HG03097 (cell line): ENCODE data around the gene WIPI1.

Experiments
- ATAC-seq: cut with Tn5 transposase; IDR thresholded peaks from one replicate; pipeline ENCODE4 v1.9.1; 2021; ENCODE audit not compliant: unreplicated experiment, low FRiP score

Gene WIPI1

GRCh38 chr17:68461122-68461539, 3.8 kb upstream of the WIPI1 start:
- no peak for ATAC-seq

DNA sequence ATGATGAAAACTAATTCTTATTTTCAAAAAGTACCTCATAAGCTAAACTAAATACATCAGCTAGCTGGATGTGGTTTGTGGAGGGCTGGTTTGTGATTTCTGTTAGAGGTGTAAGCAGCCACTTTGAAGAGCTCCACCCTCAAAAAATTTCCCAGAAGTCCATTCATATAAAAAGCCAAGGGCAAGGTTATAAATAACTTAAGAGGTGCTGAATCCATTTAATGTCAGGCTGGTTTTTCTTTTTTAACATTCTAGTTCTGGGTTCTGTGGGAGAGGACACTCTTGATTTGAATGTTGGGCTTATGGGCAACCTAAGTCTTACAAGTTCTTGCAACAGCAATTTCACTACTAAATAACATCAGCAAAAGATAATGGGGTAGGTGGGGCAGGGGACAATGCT, 3.4 kb upstream of the WIPI1 start:
- ATAC-seq, result no peak

- no peak for ATAC-seq
These were observed 2.9 kb upstream of the WIPI1 start for GRCh38 chr17:68460146-68460545.

GRCh38 chr17:68459037-68459639, 1.8 kb upstream of the WIPI1 start:
- ATAC-seq, result no peak

DNA sequence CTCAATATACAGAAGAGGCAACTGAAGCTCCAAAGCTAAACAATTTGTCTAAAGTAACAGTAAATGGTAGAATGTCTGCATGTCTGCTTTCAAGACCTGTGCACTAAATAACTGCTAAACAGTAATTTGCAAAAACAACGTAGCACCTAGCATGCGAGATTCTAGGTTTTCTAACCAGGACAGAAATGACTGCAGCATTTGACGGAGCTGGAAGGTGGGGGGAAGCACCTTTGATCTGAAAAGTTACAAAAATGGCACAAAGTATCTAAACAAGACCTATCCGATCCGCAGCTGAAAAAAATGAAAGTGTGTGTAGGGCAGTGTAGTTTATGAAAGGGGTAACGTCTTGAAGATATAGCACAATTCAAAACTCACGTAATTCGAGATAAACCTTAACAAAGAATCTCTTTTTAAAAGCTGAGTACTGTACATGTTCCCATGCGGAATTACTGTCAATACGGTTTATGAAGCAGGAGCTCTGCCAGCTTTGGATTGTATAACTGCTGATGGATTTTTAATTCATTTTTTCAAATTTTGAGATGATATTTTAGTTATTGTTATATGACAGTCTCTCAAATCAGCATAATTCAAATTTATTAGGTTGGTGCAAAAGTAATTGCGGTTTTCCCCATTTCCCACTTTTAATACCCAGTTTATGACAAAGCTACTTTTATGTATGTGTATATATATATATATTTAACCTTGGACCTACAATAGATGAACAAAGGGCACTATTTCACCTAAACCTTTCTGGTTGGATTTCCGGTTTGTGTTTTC, 1.2 kb upstream of the WIPI1 start:
- ATAC-seq, result no peak

- ATAC-seq, result peak; percentile 75
These were observed 403 bp upstream of the WIPI1 start for GRCh38 chr17:68457539-68458259.

DNA sequence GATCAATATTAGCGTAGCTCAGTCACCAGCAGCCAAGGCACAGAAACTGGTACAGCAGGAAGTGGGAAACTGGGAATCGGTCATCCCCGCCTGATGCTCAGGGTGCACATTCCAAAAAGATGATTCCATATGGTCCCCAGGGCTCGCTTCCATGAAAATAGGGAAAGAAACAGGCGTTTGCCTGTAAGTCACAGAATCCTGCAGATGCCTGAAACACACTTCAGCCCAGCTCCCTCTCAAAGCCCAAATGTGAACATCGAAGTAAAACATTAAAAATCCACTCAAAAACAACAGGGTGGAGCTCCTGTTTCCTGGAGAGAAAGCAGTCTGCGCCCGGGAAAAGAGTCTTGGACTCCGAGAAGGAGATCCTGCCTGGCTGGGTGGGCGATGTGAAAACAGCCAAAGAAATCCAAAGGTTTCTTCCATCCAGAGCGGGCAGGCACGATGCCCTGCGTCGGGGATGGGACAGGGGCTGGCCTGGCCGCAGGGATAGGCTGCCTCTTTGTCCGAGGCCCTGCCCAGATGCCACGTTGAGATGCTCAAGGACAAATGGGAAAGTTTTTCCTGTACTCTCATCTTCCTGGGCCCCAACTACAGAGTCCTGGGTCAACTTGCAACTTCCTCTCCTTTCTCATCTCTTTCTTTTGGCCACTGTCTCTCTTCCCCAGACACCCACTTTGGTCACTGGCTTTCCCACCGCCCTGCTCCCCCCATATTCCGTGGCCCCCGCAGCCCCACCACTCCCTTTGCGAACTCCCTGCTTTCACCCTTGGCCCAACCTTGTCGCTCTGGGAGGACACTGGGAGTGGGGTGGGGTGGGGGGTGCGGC, 743 bp downstream of the WIPI1 start:
- ATAC-seq, result no peak

GRCh38 chr17:68455901-68456338, 1.4 kb downstream of the WIPI1 start:
- ATAC-seq, result no peak

- ATAC-seq, result no peak
These were observed 3.2 kb downstream of the WIPI1 start for GRCh38 chr17:68453991-68454665.

GRCh38 chr17:68452724-68453290, 4.5 kb downstream of the WIPI1 start:
- no peak for ATAC-seq

GRCh38 chr17:68451670-68452354, 5.5 kb downstream of the WIPI1 start:
- no peak for ATAC-seq

DNA sequence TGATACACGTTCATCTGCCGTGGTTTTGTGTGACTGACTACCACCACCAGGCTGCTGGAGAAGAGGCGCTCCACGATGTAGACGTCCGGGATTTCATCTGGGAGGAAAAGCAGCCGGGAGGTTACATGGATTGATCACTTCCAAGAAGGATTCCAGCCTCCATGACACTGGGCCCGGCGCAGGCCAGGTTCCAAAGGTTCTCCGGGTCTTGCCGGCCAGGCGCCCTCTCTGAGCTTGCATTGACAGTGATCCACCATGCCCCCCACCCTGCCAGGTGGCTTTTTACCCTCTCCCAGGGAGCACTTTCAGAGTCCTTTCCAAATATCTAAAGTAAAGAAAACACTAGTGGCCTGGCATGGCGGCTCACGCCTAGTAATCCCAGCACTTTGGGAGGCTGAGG, 6.5 kb downstream of the WIPI1 start:
- ATAC-seq, result no peak

GRCh38 chr17:68450391-68450790, 6.9 kb downstream of the WIPI1 start:
- ATAC-seq, result no peak

DNA sequence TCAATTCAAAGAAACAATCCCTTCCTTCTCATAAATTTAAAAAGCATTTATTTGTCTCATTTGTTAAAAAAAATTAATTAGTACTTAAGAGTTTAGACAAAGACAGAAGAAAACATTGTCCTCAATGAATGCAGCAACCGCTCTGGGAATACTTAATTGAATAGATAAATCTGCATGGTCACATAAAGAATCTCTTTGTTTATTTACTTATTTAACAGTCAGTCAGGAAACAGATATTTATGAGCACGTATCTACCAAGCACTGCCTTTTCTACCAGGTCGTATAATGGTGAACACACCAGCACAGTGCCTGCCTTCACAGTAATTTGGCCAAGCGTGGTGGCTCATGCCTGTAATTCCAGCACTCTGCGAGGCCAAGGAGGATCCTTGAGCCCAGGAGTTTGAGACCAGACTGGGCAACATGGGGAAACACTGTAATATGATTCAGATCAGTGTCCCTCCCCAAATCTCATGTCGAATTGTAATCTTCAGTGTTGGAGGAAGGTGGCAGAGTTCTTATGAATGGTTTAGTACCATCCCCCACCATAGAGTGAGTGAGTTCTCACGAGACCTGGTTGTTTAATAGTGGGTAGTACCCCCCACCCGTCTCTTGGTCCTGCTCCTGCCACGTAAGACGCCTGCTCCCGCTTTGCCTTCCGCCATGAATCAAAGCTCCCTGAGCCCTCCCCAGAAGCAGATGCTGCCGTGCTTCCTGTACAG, 8.1 kb downstream of the WIPI1 start:
- no peak for ATAC-seq

DNA sequence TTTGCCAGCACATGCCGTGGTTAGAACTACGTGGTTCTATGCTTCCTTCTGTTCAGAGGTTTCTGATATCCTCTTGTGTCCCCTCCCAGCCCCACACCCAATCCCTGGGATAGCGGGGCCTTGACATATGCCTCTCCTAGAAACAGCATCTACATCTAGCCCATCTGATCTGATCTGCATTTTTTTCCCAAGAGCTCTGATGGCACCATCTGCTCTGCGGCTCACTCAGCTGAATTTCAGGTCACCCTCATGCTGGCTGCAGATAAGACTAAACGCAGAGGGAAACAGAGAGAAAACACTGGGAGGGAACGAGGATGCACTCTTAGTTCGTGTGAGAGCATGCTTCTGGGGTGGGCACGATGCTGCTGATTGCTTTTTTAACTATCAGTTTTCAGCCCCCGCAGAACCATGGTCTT, 10.7 kb downstream of the WIPI1 start:
- ATAC-seq, result no peak

DNA sequence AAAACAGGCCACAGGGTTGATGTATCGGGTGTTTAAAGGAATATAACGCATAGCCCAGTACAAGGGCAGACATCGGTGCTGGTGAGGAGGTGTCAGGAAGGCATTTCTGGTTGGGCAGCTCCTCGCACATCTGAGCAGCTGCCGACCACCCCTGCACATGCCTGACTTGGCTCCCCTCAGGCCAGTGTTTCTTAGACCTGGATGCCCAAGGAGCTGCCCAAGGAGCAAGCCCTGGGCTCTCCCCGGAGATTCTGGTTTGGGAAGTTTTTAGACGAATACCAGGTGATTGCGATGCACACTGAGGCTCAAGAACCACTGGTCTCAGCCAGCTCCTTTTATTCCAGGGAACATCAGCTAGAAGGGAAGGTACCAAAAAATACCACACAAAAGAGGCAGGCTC, 11.6 kb downstream of the WIPI1 start:
- no peak for ATAC-seq

- ATAC-seq, result no peak
These were observed 13.3 kb downstream of the WIPI1 start for GRCh38 chr17:68443972-68444464.

GRCh38 chr17:68441070-68441770, 16.1 kb downstream of the WIPI1 start:
- no peak for ATAC-seq
